A673 (cell line): ENCODE data around the gene MMP28. TPM values are rescaled to one million over a fixed set of nuclear protein-coding genes. Genes with fewer than 3 reads are reported as not detected.
A peak's percentile ranks its signal among the peaks of the same experiment; 100 is the strongest.

ENCODE experiments used
- BruUV-seq: library from RNA; stranded (reverse); fragments of 400-500 nt; replicated peaks from 2 replicates; lab custom pipeline; 2021; lab: Mats Ljungman, UMichigan
- CTCF ChIA-PET: fragments of 300-600 bp; sonication (Branson Sonifier 250); formaldehyde crosslinking; loops from one replicate; lab custom pipeline; 2022; ENCODE audit warnings: antibody characterized with exemption; lab: Charles Lee
- POLR2A ChIA-PET: fragments of 300-600 bp; sonication (Branson Sonifier 250); formaldehyde crosslinking; loops from one replicate; lab custom pipeline; 2022; ENCODE audit warnings: antibody characterized with exemption; ENCODE audit not compliant: low non-redundant PET; lab: Charles Lee
- DNase-seq: peaks from one replicate; pipeline ENCODE4 v3.0.0-alpha.2; 2015; ENCODE audit warnings: low spot score
- H3K27ac ChIP-seq: fragments of 200-600 bp; sonication (generic); 2 replicates; pipeline ENCODE4 v1.5.1; 2016; ENCODE audit warnings: mixed run types, low read depth, mild to moderate bottlenecking, mixed read lengths, antibody characterized with exemption, low read length; ENCODE audit not compliant: poor library complexity, severe bottlenecking
- H3K27me3 ChIP-seq: fragments of 200-600 bp; sonication (generic); replicated peaks from 2 replicates; pipeline ENCODE4 v1.6.1; 2017; ENCODE audit warnings: mixed run types, low read depth, mild to moderate bottlenecking, mixed read lengths, antibody characterized with exemption, low read length; ENCODE audit not compliant: insufficient read depth, poor library complexity
- H3K36me3 ChIP-seq: fragments of 200-600 bp; sonication (generic); 2 replicates; pipeline ENCODE4 v1.6.1; 2016; ENCODE audit warnings: mixed run types, mild to moderate bottlenecking, mixed read lengths, antibody characterized with exemption, low read length; ENCODE audit not compliant: insufficient read depth, poor library complexity, severe bottlenecking
- H3K4me1 ChIP-seq: fragments of 200-600 bp; sonication (generic); 2 replicates; pipeline ENCODE4 v1.6.1; 2017; ENCODE audit warnings: mixed run types, mild to moderate bottlenecking, mixed read lengths, antibody characterized with exemption, low read length; ENCODE audit not compliant: insufficient read depth, poor library complexity, severe bottlenecking
- H3K4me3 ChIP-seq: fragments of 200-600 bp; sonication (generic); 2 replicates; pipeline ENCODE4 v1.5.1; 2016; ENCODE audit warnings: low read depth, mixed run types, mild to moderate bottlenecking, mixed read lengths, low read length; ENCODE audit not compliant: poor library complexity, severe bottlenecking
- H3K9me3 ChIP-seq: fragments of 200-600 bp; sonication (generic); 2 replicates; pipeline ENCODE4 v1.6.1; 2016; ENCODE audit warnings: mixed run types, low read depth, mild to moderate bottlenecking, mixed read lengths, antibody characterized with exemption, low read length; ENCODE audit not compliant: poor library complexity, severe bottlenecking
- CTCF ChIP-seq: fragments of 300-800, 200-600 bp; sonication (generic); conservative IDR thresholded peaks from 2 replicates; pipeline ENCODE4 v1.5.1; 2017; ENCODE audit warnings: low read depth, mild to moderate bottlenecking, antibody characterized with exemption, low read length, moderate library complexity, mixed read lengths
- EZH2 ChIP-seq: fragments of 200-600 bp; sonication (generic); IDR thresholded peaks from 2 replicates; pipeline ENCODE4 v1.6.1; 2017; ENCODE audit warnings: borderline replicate concordance, low read depth, mild to moderate bottlenecking, mixed read lengths, antibody characterized with exemption, low read length; ENCODE audit not compliant: poor library complexity, severe bottlenecking
- intact Hi-C: fragments of 100-400 bp; cut with micrococcal nuclease; formaldehyde crosslinking; loops from one replicate; pipeline ENCODE4 v1.10.0; 2022; ENCODE audit not compliant: unreplicated experiment
- total RNA-seq: library from RNA; stranded (reverse); gene quantifications from 2 replicates; pipeline ENCODE4 v1.2.3, GENCODE V29; 2021

MMP28 gene
- total RNA-seq, 1 experiment from 2014 or later, result not detected

GRCh38 chr17:35801583-35802224 is 6.3 kb upstream of the MMP28 start:
- no peaks in the 10 kb centered on the region for H3K36me3 ChIP-seq
- no peak for TF ChIP-seq EZH2
- TF ChIP-seq CTCF, result no peak
- H3K4me1 ChIP-seq, result no peaks in the 10 kb centered on the region
- ChIA-PET CTCF (interaction anchor here (0.6 kb wide), 1 partner anchor 52 kb away, joined by 3 read pairs; no protein-coding TSS in a partner anchor), POLR2A (no interaction called here)
- no peak overlapping the region for H3K27ac ChIP-seq
- no peaks in the 10 kb centered on the region for H3K9me3 ChIP-seq
- peak; percentile 27 for DNase-seq
- H3K27me3 ChIP-seq, result no peaks in the 10 kb centered on the region
- no TSS peak for BruUV-seq
- H3K4me3 ChIP-seq, result no peak overlapping the region
- intact Hi-C loops, result no loop called here

- POLR2A ChIA-PET, result no interaction called here
- BruUV-seq, result no TSS peak
- no peak for DNase-seq
These were observed 4.5 kb upstream of the MMP28 start for GRCh38 chr17:35799942-35800341.

GRCh38 chr17:35797918-35798317 is 2.5 kb upstream of the MMP28 start:
- H3K36me3 ChIP-seq, result no peaks in the 10 kb centered on the region
- ChIA-PET CTCF (no interaction called here), POLR2A (no interaction called here)
- DNase-seq, result no peak
- TF ChIP-seq CTCF, result no peak
- no peak for TF ChIP-seq EZH2
- intact Hi-C loops, result no loop called here
- no TSS peak for BruUV-seq
- no peaks in the 10 kb centered on the region for H3K27me3 ChIP-seq
- no peak overlapping the region for H3K4me3 ChIP-seq
- no peak overlapping the region for H3K27ac ChIP-seq
- H3K4me1 ChIP-seq, result no peaks in the 10 kb centered on the region
- H3K9me3 ChIP-seq, result no peaks in the 10 kb centered on the region

More at GRCh38 chr17:35799942-35800341, 4.5 kb upstream of the MMP28 start:
- TF ChIP-seq CTCF (no peak), EZH2 (no peak)
- Histone ChIP-seq H3K36me3 (no peaks in the 10 kb centered on the region), H3K9me3 (no peaks in the 10 kb centered on the region), H3K4me3 (no peak overlapping the region), H3K27ac (no peak overlapping the region), H3K4me1 (no peaks in the 10 kb centered on the region), H3K27me3 (no peaks in the 10 kb centered on the region)
- CTCF ChIA-PET, result interaction anchor here (1.4 kb wide), 1 partner anchor 36 kb away, joined by 4 read pairs; no protein-coding TSS in a partner anchor
- intact Hi-C loops, result no loop called here
